HEK293 (cell line): ENCODE results near the gene MKX.

Source experiments
- CTCF ChIA-PET: fragments of 350-600 bp; formaldehyde crosslinking; extraction: SDS; loops from one replicate; lab custom pipeline; 2021; ENCODE audit warnings: antibody characterized with exemption; lab: Yijun Ruan, JAX
- POLR2A ChIA-PET: fragments of 300-600 bp; formaldehyde crosslinking; extraction: SDS; loops from one replicate; lab custom pipeline; 2020; ENCODE audit warnings: antibody characterized with exemption, inconsistent platforms; lab: Yijun Ruan, JAX
- H3K27ac ChIP-seq: fragments of 200-500 bp; sonication (Bioruptor generic); 2 replicates; pipeline ENCODE4 v1.5.1; 2014; ENCODE audit warnings: low read depth, low read length, control low read depth, inconsistent platforms; ENCODE audit errors: extremely low read depth
- H3K36me3 ChIP-seq, 2 experiments: fragments of 200-500 bp in 1 of 2; sonication (Bioruptor generic) in 1 of 2; 1 replicate in 1 of 2; 2 replicates in 1 of 2; pipeline ENCODE4 v1.5.1; 2014 to 2017; ENCODE audit warnings: inconsistent platforms in 2 of 2, low read length in 2 of 2; ENCODE audit not compliant: control insufficient read depth in 2 of 2, insufficient read depth in 1 of 2
- H3K4me1 ChIP-seq: fragments of 200-500 bp; sonication (Bioruptor generic); 2 replicates; pipeline ENCODE4 v1.5.1; 2014; ENCODE audit warnings: mild to moderate bottlenecking, low read length, inconsistent platforms; ENCODE audit not compliant: control insufficient read depth, insufficient read depth
- H3K4me3 ChIP-seq: 2 replicates; pipeline ENCODE4 v1.5.1; 2011; ENCODE audit warnings: low read depth, mild to moderate bottlenecking, control low read depth, low read length, moderate library complexity
- H3K9me3 ChIP-seq: fragments of 200-500 bp; sonication (Bioruptor generic); 2 replicates; pipeline ENCODE4 v1.5.1; 2014; ENCODE audit warnings: low read depth, low read length, inconsistent platforms; ENCODE audit not compliant: control insufficient read depth, insufficient read depth
- REPIN1 ChIP-seq: fragments of 450-650 bp; formaldehyde crosslinking; IDR thresholded peaks from 2 replicates; pipeline ENCODE4 v1.5.1; 2017; ENCODE audit warnings: missing biosample characterization, missing genetic modification characterization, low read depth
- SCRT1 ChIP-seq: fragments of 450-650 bp; formaldehyde crosslinking; IDR thresholded peaks from 2 replicates; pipeline ENCODE4 v1.5.1; 2016; ENCODE audit warnings: missing biosample characterization, missing genetic modification characterization, borderline replicate concordance
- YY1 ChIP-seq: fragments of 450-650 bp; formaldehyde crosslinking; IDR thresholded peaks from 2 replicates; pipeline ENCODE4 v1.5.1; 2018; ENCODE audit warnings: missing biosample characterization, missing genetic modification characterization
- ZBTB20 ChIP-seq: fragments of 450-650 bp; formaldehyde crosslinking; IDR thresholded peaks from 2 replicates; pipeline ENCODE4 v1.5.1; 2016; ENCODE audit warnings: missing biosample characterization, missing genetic modification characterization
- ZBTB7A ChIP-seq: fragments of 450-650 bp; formaldehyde crosslinking; IDR thresholded peaks from 2 replicates; pipeline ENCODE4 v1.5.1; 2016; ENCODE audit warnings: low read depth, missing biosample characterization, missing genetic modification characterization
- ZFP41 ChIP-seq: fragments of 450-650 bp; formaldehyde crosslinking; IDR thresholded peaks from 2 replicates; pipeline ENCODE4 v1.5.1; 2016; ENCODE audit warnings: missing biosample characterization, missing genetic modification characterization, borderline replicate concordance
- ZNF132 ChIP-seq: fragments of 450-650 bp; formaldehyde crosslinking; IDR thresholded peaks from 2 replicates; pipeline ENCODE4 v1.5.1; 2017; ENCODE audit warnings: missing biosample characterization, missing genetic modification characterization, borderline replicate concordance
- ZNF2 ChIP-seq: fragments of 450-650 bp; formaldehyde crosslinking; IDR thresholded peaks from 2 replicates; pipeline ENCODE4 v1.5.1; 2016; ENCODE audit warnings: missing biosample characterization, missing genetic modification characterization
- ZNF202 ChIP-seq: fragments of 450-650 bp; formaldehyde crosslinking; IDR thresholded peaks from 2 replicates; pipeline ENCODE4 v1.5.1; 2016; ENCODE audit warnings: missing biosample characterization, missing genetic modification characterization, borderline replicate concordance
- ZNF24 ChIP-seq: fragments of 450-650 bp; formaldehyde crosslinking; IDR thresholded peaks from 2 replicates; pipeline ENCODE4 v1.5.1; 2016; ENCODE audit warnings: missing biosample characterization, missing genetic modification characterization
- ZNF341 ChIP-seq: fragments of 450-650 bp; formaldehyde crosslinking; IDR thresholded peaks from 2 replicates; pipeline ENCODE4; 2016; ENCODE audit warnings: low read depth, missing biosample characterization, missing genetic modification characterization
- ZNF423 ChIP-seq: fragments of 450-650 bp; formaldehyde crosslinking; IDR thresholded peaks from 2 replicates; pipeline ENCODE4 v1.5.1; 2016; ENCODE audit warnings: missing biosample characterization, missing genetic modification characterization
- ZNF501 ChIP-seq: fragments of 450-650 bp; formaldehyde crosslinking; IDR thresholded peaks from 2 replicates; pipeline ENCODE4 v1.5.1; 2016; ENCODE audit warnings: missing biosample characterization, missing genetic modification characterization
- ZNF510 ChIP-seq: fragments of 450-650 bp; formaldehyde crosslinking; IDR thresholded peaks from 2 replicates; pipeline ENCODE4 v1.5.1; 2018; ENCODE audit warnings: mild to moderate bottlenecking, missing genetic modification characterization, missing biosample characterization; ENCODE audit not compliant: insufficient replicate concordance
- ZNF529 ChIP-seq: fragments of 450-650 bp; formaldehyde crosslinking; IDR thresholded peaks from 2 replicates; pipeline ENCODE4 v1.5.1; 2017; ENCODE audit warnings: missing genetic modification characterization, missing biosample characterization; ENCODE audit not compliant: insufficient replicate concordance
- ZNF560 ChIP-seq: fragments of 450-650 bp; formaldehyde crosslinking; IDR thresholded peaks from 2 replicates; pipeline ENCODE4 v1.5.1; 2017; ENCODE audit warnings: missing biosample characterization, missing genetic modification characterization, borderline replicate concordance
- ZNF561 ChIP-seq: fragments of 450-650 bp; IDR thresholded peaks from 2 replicates; pipeline ENCODE4 v1.5.1; 2018; ENCODE audit warnings: missing biosample characterization, missing genetic modification characterization, borderline replicate concordance
- ZNF571 ChIP-seq: fragments of 450-650 bp; formaldehyde crosslinking; IDR thresholded peaks from 2 replicates; pipeline ENCODE4 v1.5.0; 2017; ENCODE audit warnings: missing biosample characterization, missing genetic modification characterization
- ZNF660 ChIP-seq: fragments of 450-650 bp; IDR thresholded peaks from 2 replicates; pipeline ENCODE4 v1.5.1; 2018; ENCODE audit warnings: missing biosample characterization, mild to moderate bottlenecking, missing genetic modification characterization
- ZNF701 ChIP-seq: fragments of 450-650 bp; formaldehyde crosslinking; IDR thresholded peaks from 2 replicates; pipeline ENCODE4 v1.5.1; 2016; ENCODE audit warnings: missing biosample characterization, missing genetic modification characterization
- TF ChIP-seq, protein P1 (sequence below): fragments of 450-650 bp; formaldehyde crosslinking; IDR thresholded peaks from 2 replicates; pipeline ENCODE4 v1.5.1; 2017; ENCODE audit warnings: missing biosample characterization, missing genetic modification characterization
- TF ChIP-seq, protein P2 (sequence below): fragments of 450-650 bp; formaldehyde crosslinking; IDR thresholded peaks from 2 replicates; pipeline ENCODE4 v1.5.1; 2016; ENCODE audit warnings: missing biosample characterization, missing genetic modification characterization
- TF ChIP-seq, protein P3 (sequence below): fragments of 450-650 bp; formaldehyde crosslinking; IDR thresholded peaks from 2 replicates; pipeline ENCODE4 v1.5.1; 2016; ENCODE audit warnings: missing biosample characterization, missing genetic modification characterization, borderline replicate concordance
- TF ChIP-seq, protein P4 (sequence below): fragments of 450-650 bp; formaldehyde crosslinking; optimal IDR thresholded peaks from 2 replicates; pipeline ENCODE3; 2016; ENCODE audit warnings: missing biosample characterization, mild to moderate bottlenecking, missing genetic modification characterization
- TF ChIP-seq, protein P5 (sequence below): fragments of 450-650 bp; formaldehyde crosslinking; IDR thresholded peaks from 2 replicates; pipeline ENCODE4 v1.5.1; 2016; ENCODE audit warnings: missing biosample characterization, missing genetic modification characterization
- TF ChIP-seq, protein P6 (sequence below): fragments of 450-650 bp; formaldehyde crosslinking; IDR thresholded peaks from 2 replicates; pipeline ENCODE4 v1.5.1; 2016; ENCODE audit warnings: missing biosample characterization, missing genetic modification characterization

MKX gene

DNA sequence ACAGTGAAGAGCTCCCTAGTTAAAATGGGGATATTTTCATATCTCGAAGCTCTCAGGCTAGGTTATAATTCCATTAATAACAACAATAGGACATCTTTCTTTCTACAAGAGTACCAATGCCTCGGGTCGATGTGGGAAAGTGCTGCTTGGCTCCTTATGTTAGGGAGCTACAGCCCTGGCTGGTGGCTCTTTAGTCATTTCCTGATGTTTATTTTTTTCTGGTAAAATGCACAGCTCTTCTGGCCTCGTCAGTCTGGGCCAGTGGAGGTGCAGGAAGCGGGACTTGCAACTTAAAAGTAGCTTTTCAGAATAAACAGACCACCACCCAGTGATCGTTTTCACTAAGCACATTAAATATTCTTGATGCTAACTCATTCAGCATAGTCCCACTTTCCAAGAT, 58.3 kb downstream of the MKX start:
- Histone ChIP-seq H3K9me3 (no peaks in the 10 kb centered on the region), H3K36me3 (no peaks in the 10 kb centered on the region), H3K4me1 (no peaks in the 10 kb centered on the region), H3K27ac (no peak overlapping the region), H3K4me3 (no peak overlapping the region)
- TF ChIP-seq ZNF2 (no peak), ZNF571 (tag by site-specific recombination) (no peak), ZBTB20 (tag by site-specific recombination) (no peak), ZNF660 (no peak), ZNF423 (tag by site-specific recombination) (no peak), ZNF560 (no peak), ZBTB7A (tag by site-specific recombination) (no peak), ZNF510 (no peak), ZNF501 (tag by site-specific recombination) (no peak), ZNF132 (tag by site-specific recombination) (no peak), SCRT1 (tag by site-specific recombination) (no peak), ZNF341 (tag by site-specific recombination) (no peak), ZNF529 (no peak), ZFP41 (tag by site-specific recombination) (no peak)
- TF ChIP-seq, protein P1, sequence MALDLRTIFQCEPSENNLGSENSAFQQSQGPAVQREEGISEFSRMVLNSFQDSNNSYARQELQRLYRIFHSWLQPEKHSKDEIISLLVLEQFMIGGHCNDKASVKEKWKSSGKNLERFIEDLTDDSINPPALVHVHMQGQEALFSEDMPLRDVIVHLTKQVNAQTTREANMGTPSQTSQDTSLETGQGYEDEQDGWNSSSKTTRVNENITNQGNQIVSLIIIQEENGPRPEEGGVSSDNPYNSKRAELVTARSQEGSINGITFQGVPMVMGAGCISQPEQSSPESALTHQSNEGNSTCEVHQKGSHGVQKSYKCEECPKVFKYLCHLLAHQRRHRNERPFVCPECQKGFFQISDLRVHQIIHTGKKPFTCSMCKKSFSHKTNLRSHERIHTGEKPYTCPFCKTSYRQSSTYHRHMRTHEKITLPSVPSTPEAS (tag by site-specific recombination), result no peak
- TF ChIP-seq, protein P2, sequence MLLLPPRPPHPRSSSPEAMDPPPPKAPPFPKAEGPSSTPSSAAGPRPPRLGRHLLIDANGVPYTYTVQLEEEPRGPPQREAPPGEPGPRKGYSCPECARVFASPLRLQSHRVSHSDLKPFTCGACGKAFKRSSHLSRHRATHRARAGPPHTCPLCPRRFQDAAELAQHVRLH, result no peak
- TF ChIP-seq, protein P3, sequence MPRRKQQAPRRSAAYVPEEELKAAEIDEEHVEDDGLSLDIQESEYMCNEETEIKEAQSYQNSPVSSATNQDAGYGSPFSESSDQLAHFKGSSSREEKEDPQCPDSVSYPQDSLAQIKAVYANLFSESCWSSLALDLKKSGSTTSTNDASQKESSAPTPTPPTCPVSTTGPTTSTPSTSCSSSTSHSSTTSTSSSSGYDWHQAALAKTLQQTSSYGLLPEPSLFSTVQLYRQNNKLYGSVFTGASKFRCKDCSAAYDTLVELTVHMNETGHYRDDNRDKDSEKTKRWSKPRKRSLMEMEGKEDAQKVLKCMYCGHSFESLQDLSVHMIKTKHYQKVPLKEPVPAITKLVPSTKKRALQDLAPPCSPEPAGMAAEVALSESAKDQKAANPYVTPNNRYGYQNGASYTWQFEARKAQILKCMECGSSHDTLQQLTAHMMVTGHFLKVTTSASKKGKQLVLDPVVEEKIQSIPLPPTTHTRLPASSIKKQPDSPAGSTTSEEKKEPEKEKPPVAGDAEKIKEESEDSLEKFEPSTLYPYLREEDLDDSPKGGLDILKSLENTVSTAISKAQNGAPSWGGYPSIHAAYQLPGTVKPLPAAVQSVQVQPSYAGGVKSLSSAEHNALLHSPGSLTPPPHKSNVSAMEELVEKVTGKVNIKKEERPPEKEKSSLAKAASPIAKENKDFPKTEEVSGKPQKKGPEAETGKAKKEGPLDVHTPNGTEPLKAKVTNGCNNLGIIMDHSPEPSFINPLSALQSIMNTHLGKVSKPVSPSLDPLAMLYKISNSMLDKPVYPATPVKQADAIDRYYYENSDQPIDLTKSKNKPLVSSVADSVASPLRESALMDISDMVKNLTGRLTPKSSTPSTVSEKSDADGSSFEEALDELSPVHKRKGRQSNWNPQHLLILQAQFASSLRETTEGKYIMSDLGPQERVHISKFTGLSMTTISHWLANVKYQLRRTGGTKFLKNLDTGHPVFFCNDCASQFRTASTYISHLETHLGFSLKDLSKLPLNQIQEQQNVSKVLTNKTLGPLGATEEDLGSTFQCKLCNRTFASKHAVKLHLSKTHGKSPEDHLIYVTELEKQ (tag by site-specific recombination), result no peak
- TF ChIP-seq, protein P4, sequence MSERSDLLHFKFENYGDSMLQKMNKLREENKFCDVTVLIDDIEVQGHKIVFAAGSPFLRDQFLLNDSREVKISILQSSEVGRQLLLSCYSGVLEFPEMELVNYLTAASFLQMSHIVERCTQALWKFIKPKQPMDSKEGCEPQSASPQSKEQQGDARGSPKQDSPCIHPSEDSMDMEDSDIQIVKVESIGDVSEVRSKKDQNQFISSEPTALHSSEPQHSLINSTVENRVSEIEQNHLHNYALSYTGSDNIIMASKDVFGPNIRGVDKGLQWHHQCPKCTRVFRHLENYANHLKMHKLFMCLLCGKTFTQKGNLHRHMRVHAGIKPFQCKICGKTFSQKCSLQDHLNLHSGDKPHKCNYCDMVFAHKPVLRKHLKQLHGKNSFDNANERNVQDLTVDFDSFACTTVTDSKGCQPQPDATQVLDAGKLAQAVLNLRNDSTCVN (tag by site-specific recombination), result no peak
- ChIA-PET POLR2A (no interaction called here), CTCF (interaction anchor here (0.6 kb wide), 1 partner anchor 223 kb away, joined by 3 read pairs; no protein-coding TSS in a partner anchor)

DNA sequence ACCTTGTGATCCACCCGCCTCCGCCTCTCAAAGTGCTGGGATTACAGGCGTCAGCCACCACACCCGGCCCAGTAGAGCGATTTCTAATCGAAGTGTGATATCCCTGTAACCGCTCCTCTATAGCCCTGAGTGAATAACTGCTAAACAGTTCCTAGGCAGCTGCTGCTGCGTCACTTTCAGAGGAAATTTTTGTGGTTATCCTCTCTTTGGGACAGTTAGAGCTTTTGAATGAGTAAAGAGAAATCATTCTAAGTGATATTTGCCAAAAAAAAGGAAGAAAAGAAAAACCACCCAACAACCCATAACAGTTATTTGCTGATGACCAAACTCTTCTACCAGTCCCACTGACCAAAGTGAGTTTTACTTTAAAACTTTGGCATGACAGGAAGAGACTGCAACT, 59.9 kb downstream of the MKX start:
- ChIA-PET POLR2A (no interaction called here), CTCF (interaction anchor here (0.6 kb wide), 1 partner anchor 106 kb away, joined by 5 read pairs; no protein-coding TSS in a partner anchor)
- Histone ChIP-seq H3K4me1 (no peaks in the 10 kb centered on the region), H3K4me3 (no peak overlapping the region), H3K36me3 (no peaks in the 10 kb centered on the region), H3K27ac (no peak overlapping the region), H3K9me3 (no peaks in the 10 kb centered on the region)
- TF ChIP-seq, protein P5, sequence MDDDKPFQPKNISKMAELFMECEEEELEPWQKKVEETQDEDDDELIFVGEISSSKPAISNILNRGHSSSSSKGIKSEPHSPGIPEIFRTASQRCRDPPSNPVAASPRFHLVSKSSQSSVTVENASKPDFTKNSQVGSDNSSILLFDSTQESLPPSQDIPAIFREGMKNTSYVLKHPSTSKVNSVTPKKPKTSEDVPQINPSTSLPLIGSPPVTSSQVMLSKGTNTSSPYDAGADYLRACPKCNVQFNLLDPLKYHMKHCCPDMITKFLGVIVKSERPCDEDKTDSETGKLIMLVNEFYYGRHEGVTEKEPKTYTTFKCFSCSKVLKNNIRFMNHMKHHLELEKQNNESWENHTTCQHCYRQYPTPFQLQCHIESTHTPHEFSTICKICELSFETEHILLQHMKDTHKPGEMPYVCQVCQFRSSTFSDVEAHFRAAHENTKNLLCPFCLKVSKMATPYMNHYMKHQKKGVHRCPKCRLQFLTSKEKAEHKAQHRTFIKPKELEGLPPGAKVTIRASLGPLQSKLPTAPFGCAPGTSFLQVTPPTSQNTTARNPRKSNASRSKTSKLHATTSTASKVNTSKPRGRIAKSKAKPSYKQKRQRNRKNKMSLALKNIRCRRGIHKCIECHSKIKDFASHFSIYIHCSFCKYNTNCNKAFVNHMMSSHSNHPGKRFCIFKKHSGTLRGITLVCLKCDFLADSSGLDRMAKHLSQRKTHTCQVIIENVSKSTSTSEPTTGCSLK (tag by site-specific recombination), result no peak
- no peak for TF ChIP-seq ZNF701 (tag by site-specific recombination)
- no peak for TF ChIP-seq YY1 (tag by site-specific recombination)
- no peak for TF ChIP-seq ZNF202 (tag by site-specific recombination)
- no peak for TF ChIP-seq REPIN1 (tag by site-specific recombination)
- no peak for TF ChIP-seq ZNF561 (tag by site-specific recombination)
- TF ChIP-seq, protein P6, sequence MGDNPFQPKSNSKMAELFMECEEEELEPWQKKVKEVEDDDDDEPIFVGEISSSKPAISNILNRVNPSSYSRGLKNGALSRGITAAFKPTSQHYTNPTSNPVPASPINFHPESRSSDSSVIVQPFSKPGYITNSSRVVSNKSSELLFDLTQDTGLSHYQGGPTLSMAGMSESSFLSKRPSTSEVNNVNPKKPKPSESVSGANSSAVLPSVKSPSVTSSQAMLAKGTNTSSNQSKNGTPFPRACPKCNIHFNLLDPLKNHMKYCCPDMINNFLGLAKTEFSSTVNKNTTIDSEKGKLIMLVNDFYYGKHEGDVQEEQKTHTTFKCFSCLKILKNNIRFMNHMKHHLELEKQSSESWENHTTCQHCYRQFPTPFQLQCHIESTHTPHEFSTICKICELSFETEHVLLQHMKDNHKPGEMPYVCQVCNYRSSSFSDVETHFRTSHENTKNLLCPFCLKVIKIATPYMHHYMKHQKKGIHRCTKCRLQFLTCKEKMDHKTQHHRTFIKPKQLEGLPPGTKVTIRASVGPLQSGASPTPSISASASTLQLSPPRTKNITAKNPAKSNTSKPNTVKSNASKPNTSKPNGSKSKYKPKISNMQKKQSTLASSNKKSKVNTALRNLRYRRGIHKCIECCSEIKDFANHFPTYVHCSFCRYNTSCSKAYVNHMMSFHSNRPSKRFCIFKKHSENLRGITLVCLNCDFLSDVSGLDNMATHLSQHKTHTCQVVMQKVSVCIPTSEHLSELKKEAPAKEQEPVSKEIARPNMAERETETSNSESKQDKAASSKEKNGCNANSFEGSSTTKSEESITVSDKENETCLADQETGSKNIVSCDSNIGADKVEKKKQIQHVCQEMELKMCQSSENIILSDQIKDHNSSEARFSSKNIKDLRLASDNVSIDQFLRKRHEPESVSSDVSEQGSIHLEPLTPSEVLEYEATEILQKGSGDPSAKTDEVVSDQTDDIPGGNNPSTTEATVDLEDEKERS (tag by site-specific recombination), result no peak
- no peak for TF ChIP-seq ZNF24 (tag by site-specific recombination)
